Trophoblast cell (in vitro differentiated cells and primary cell): ENCODE measurements around the gene CXCR4.
"Not testable (repeated sequence)": the region's sequence is repeated elsewhere in the genome, so short reads cannot be mapped to it uniquely, and the experiment has no call there.

Experiments used
- DNase-seq, 2 donors: peaks; one replicate each; pipeline ENCODE4 v3.0.0-alpha.2; 2016
- H2AFZ ChIP-seq: 2 replicates; pipeline ENCODE4 v1.6.1; 2013; ENCODE audit warnings: low read length, moderate library complexity, mild to moderate bottlenecking; ENCODE audit not compliant: insufficient read depth, poor library complexity
- H2AK5ac ChIP-seq: 2 replicates; pipeline ENCODE4 v1.6.1; 2013; ENCODE audit warnings: mild to moderate bottlenecking, low read length
- H2BK120ac ChIP-seq: 2 replicates; pipeline ENCODE4 v1.6.1; 2013; ENCODE audit warnings: low read length, mild to moderate bottlenecking, moderate library complexity; ENCODE audit not compliant: insufficient read depth, poor library complexity
- H2BK12ac ChIP-seq: 2 replicates; pipeline ENCODE4 v1.6.1; 2013; ENCODE audit warnings: mild to moderate bottlenecking, low read length, moderate library complexity
- H2BK5ac ChIP-seq: 2 replicates; pipeline ENCODE4 v1.6.1; 2013; ENCODE audit warnings: low read length, low read depth, moderate library complexity, mild to moderate bottlenecking; ENCODE audit not compliant: poor library complexity
- H3K14ac ChIP-seq: 2 replicates; pipeline ENCODE4 v1.6.1; 2013; ENCODE audit warnings: mild to moderate bottlenecking, low read length
- H3K18ac ChIP-seq: 2 replicates; pipeline ENCODE4 v1.6.1; 2013; ENCODE audit warnings: mild to moderate bottlenecking, low read length
- H3K23ac ChIP-seq: 2 replicates; pipeline ENCODE4 v1.6.1; 2013; ENCODE audit warnings: low read length
- H3K27ac ChIP-seq: 2 replicates; pipeline ENCODE4 v1.5.1; 2013; ENCODE audit warnings: low read depth, mild to moderate bottlenecking, inconsistent platforms, low read length, moderate library complexity
- H3K27me3 ChIP-seq: 2 replicates; pipeline ENCODE4 v1.6.1; 2013; ENCODE audit warnings: inconsistent platforms, mild to moderate bottlenecking, low read length, moderate library complexity; ENCODE audit not compliant: insufficient read depth
- H3K36me3 ChIP-seq, 2 experiments: 1 replicate in 1 of 2; 2 replicates in 1 of 2; pipeline ENCODE4 v1.6.1; 2013; ENCODE audit warnings: low read length in 2 of 2, mild to moderate bottlenecking in 2 of 2, moderate library complexity in 1 of 2; ENCODE audit not compliant: insufficient read depth in 2 of 2, control insufficient read depth in 1 of 2
- H3K4ac ChIP-seq: 2 replicates; pipeline ENCODE4 v1.6.1; 2013; ENCODE audit warnings: low read depth, mild to moderate bottlenecking, low read length, moderate library complexity
- H3K4me1 ChIP-seq, 2 experiments: 1 replicate in 1 of 2; 2 replicates in 1 of 2; pipeline ENCODE4 v1.6.1; 2013; ENCODE audit warnings: low read length in 2 of 2, mild to moderate bottlenecking in 2 of 2, moderate library complexity in 1 of 2; ENCODE audit not compliant: insufficient read depth in 2 of 2, control insufficient read depth in 1 of 2
- H3K4me2 ChIP-seq: 2 replicates; pipeline ENCODE4 v1.6.1; 2013; ENCODE audit warnings: inconsistent platforms, mild to moderate bottlenecking, low read length, moderate library complexity
- H3K4me3 ChIP-seq: 2 replicates; pipeline ENCODE4 v1.5.1; 2013; ENCODE audit warnings: mild to moderate bottlenecking, low read depth, low read length, inconsistent platforms
- H3K79me1 ChIP-seq: one replicate; pipeline ENCODE4 v1.6.1; 2013; ENCODE audit warnings: low read length
- H3K79me2 ChIP-seq: 2 replicates; pipeline ENCODE4 v1.6.1; 2013; ENCODE audit warnings: low read length, mild to moderate bottlenecking; ENCODE audit not compliant: control insufficient read depth, insufficient read depth, poor library complexity
- H3K9ac ChIP-seq: 2 replicates; pipeline ENCODE4 v1.6.1; 2013; ENCODE audit warnings: mild to moderate bottlenecking, low read length
- H3K9me3 ChIP-seq: 2 replicates; pipeline ENCODE4 v1.6.1; 2013; ENCODE audit warnings: low read depth, mild to moderate bottlenecking, control low read depth, inconsistent platforms, low read length; ENCODE audit not compliant: insufficient read depth
- H4K12ac ChIP-seq: 2 replicates; pipeline ENCODE4 v1.6.1; 2013; ENCODE audit warnings: low read depth, mild to moderate bottlenecking, low read length, moderate library complexity
- H4K8ac ChIP-seq: 2 replicates; pipeline ENCODE4 v1.6.1; 2013; ENCODE audit warnings: low read depth, mild to moderate bottlenecking, low read length, moderate library complexity
- H4K91ac ChIP-seq: one replicate; pipeline ENCODE4 v1.6.1; 2013; ENCODE audit warnings: low read depth, mild to moderate bottlenecking, low read length, moderate library complexity
- WGBS: extraction: QIAGEN DNeasy Blood & Tissue Kit; methylation state at CpG from one replicate; pipeline ENCODE4 v1.1.7; 2013; ENCODE audit warnings: missing lambda C conversion rate; ENCODE audit not compliant: insufficient read length, insufficient coverage; ENCODE audit errors: extremely low coverage; 5-methylcytosine and 5-hydroxymethylcytosine counted together

CXCR4 gene

DNA sequence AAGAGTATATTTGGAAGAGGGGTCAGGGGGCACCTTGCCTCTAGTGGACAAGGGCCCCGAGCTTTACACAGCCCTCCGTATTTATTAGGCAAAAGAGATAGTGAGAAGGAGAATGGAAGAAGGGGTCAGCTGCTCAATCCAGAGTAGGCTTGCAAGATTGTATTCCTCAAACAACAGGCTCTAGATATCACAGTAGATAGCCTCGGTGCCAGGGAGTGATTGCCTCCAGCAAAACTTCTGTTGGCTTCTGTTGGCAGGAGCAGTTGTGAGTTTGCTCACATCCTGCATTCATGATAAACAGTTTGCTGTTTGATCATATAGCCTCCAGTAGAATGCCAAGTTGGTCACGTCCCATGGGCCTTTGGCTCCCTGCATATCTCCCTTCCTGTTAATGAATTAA lies 46.1 kb downstream of the CXCR4 start:
- H3K18ac ChIP-seq, H3K4me1 ChIP-seq, H3K79me1 ChIP-seq, H3K4me2 ChIP-seq, H3K4ac ChIP-seq, H3K9me3 ChIP-seq, H3K27me3 ChIP-seq, H2BK5ac ChIP-seq, H3K9ac ChIP-seq, H3K4me3 ChIP-seq, H4K91ac ChIP-seq, H4K12ac ChIP-seq, DNase-seq, H3K79me2 ChIP-seq, H2BK12ac ChIP-seq, H3K27ac ChIP-seq, H2AFZ ChIP-seq, H3K23ac ChIP-seq, H3K36me3 ChIP-seq, H2AK5ac ChIP-seq, H2BK120ac ChIP-seq, H4K8ac ChIP-seq, H3K14ac ChIP-seq: not testable (repeated sequence)
- no CpG with 5 or more reads among the region's 4 CpGs for WGBS

DNA sequence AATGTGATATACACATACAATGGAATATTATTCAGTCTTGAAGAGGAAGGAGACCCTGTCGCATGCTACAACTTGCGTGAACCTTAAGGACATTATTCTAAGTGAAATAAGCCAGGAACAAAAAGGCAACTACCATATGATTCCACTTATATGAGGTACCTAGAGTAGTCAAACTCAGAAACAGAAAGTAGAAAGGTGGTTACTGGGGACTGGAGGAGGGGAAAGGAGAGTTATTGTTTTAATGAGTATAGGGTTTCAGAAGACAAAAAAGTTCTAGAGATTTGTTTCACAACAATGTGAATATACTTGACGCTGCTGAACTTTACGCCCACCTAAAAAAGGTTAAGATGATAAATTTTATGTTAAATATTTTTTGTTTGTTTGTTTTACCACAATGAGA lies 47.0 kb downstream of the CXCR4 start:
- Histone ChIP-seq H3K27me3 (no peaks in the 10 kb centered on the region), H4K12ac (no peak overlapping the region), H3K4ac (no peak overlapping the region), H3K18ac (no peak overlapping the region), H2AFZ (no peak overlapping the region), H3K79me2 (no peaks in the 10 kb centered on the region), H3K27ac (no peak overlapping the region), H2BK12ac (no peak overlapping the region), H3K9ac (no peak overlapping the region), H3K4me1 (peaks cover 0 to 3% of the 10 kb centered on the region in 2 experiments), H3K23ac (no peak overlapping the region), H2BK120ac (no peak overlapping the region), H4K91ac (no peak overlapping the region), H4K8ac (no peak overlapping the region), H2BK5ac (no peak overlapping the region), H2AK5ac (no peak overlapping the region), H3K14ac (no peak overlapping the region), H3K79me1 (no peaks in the 10 kb centered on the region), H3K9me3 (no peaks in the 10 kb centered on the region), H3K4me3 (no peak overlapping the region), H3K36me3 (no peaks in the 10 kb centered on the region), H3K4me2 (no peak overlapping the region)
- DNase-seq, result no peak
- WGBS, result no CpG with 5 or more reads among the region's 4 CpGs

GRCh38 chr2:136069773-136070172 lies 48.2 kb downstream of the CXCR4 start:
- Histone ChIP-seq H2BK120ac (no peak overlapping the region), H3K4me2 (no peak overlapping the region), H3K36me3 (no peaks in the 10 kb centered on the region), H3K9ac (no peak overlapping the region), H3K27ac (no peak overlapping the region), H2AFZ (no peak overlapping the region), H3K79me1 (no peaks in the 10 kb centered on the region), H3K18ac (no peak overlapping the region), H4K8ac (no peak overlapping the region), H3K14ac (no peak overlapping the region), H4K12ac (no peak overlapping the region), H4K91ac (no peak overlapping the region), H2AK5ac (no peak overlapping the region), H3K4ac (no peak overlapping the region), H3K4me3 (no peak overlapping the region), H2BK5ac (no peak overlapping the region), H3K79me2 (no peaks in the 10 kb centered on the region), H3K4me1 (peaks cover 0 to 3% of the 10 kb centered on the region in 2 experiments), H2BK12ac (no peak overlapping the region), H3K9me3 (no peaks in the 10 kb centered on the region), H3K23ac (no peak overlapping the region), H3K27me3 (no peaks in the 10 kb centered on the region)
- DNase-seq, result no peak
- WGBS, result no CpG with 5 or more reads among the region's 3 CpGs

GRCh38 chr2:136068581-136069227 lies 49.2 kb downstream of the CXCR4 start:
- H2AFZ ChIP-seq, result no peak overlapping the region
- no peak overlapping the region for H2BK5ac ChIP-seq
- H3K4me2 ChIP-seq, result no peak overlapping the region
- no peak overlapping the region for H2BK12ac ChIP-seq
- no peak overlapping the region for H3K18ac ChIP-seq
- no peak overlapping the region for H4K91ac ChIP-seq
- H3K14ac ChIP-seq, result no peak overlapping the region
- H2AK5ac ChIP-seq, result no peak overlapping the region
- no peak overlapping the region for H3K27ac ChIP-seq
- H3K4me3 ChIP-seq, result no peak overlapping the region
- H3K9ac ChIP-seq, result no peak overlapping the region
- H3K36me3 ChIP-seq, result no peaks in the 10 kb centered on the region
- DNase-seq, result no peak
- H2BK120ac ChIP-seq, result no peak overlapping the region
- H3K79me2 ChIP-seq, result no peaks in the 10 kb centered on the region
- H3K4me1 ChIP-seq, result peaks cover 0 to 3% of the 10 kb centered on the region in 2 experiments
- H4K8ac ChIP-seq, result no peak overlapping the region
- H3K4ac ChIP-seq, result no peak overlapping the region
- H3K27me3 ChIP-seq, result no peaks in the 10 kb centered on the region
- H3K9me3 ChIP-seq, result no peaks in the 10 kb centered on the region
- H3K23ac ChIP-seq, result no peak overlapping the region
- no peaks in the 10 kb centered on the region for H3K79me1 ChIP-seq
- no CpG with 5 or more reads among the region's 4 CpGs for WGBS
- no peak overlapping the region for H4K12ac ChIP-seq
